Trophoblast cell (in vitro differentiated cells and primary cell): ENCODE results near the gene MAGEA9.

ENCODE experiments used
- DNase-seq, 2 donors: peaks; one replicate each; pipeline ENCODE4 v3.0.0-alpha.2; 2016
- H2AFZ ChIP-seq: 2 replicates; pipeline ENCODE4 v1.6.1; 2013; ENCODE audit warnings: low read length, moderate library complexity, mild to moderate bottlenecking; ENCODE audit not compliant: insufficient read depth, poor library complexity
- H2AK5ac ChIP-seq: 2 replicates; pipeline ENCODE4 v1.6.1; 2013; ENCODE audit warnings: mild to moderate bottlenecking, low read length
- H2BK120ac ChIP-seq: 2 replicates; pipeline ENCODE4 v1.6.1; 2013; ENCODE audit warnings: low read length, mild to moderate bottlenecking, moderate library complexity; ENCODE audit not compliant: insufficient read depth, poor library complexity
- H2BK12ac ChIP-seq: 2 replicates; pipeline ENCODE4 v1.6.1; 2013; ENCODE audit warnings: mild to moderate bottlenecking, low read length, moderate library complexity
- H2BK5ac ChIP-seq: 2 replicates; pipeline ENCODE4 v1.6.1; 2013; ENCODE audit warnings: low read length, low read depth, moderate library complexity, mild to moderate bottlenecking; ENCODE audit not compliant: poor library complexity
- H3K14ac ChIP-seq: 2 replicates; pipeline ENCODE4 v1.6.1; 2013; ENCODE audit warnings: mild to moderate bottlenecking, low read length
- H3K18ac ChIP-seq: 2 replicates; pipeline ENCODE4 v1.6.1; 2013; ENCODE audit warnings: mild to moderate bottlenecking, low read length
- H3K23ac ChIP-seq: 2 replicates; pipeline ENCODE4 v1.6.1; 2013; ENCODE audit warnings: low read length
- H3K27ac ChIP-seq: 2 replicates; pipeline ENCODE4 v1.5.1; 2013; ENCODE audit warnings: low read depth, mild to moderate bottlenecking, inconsistent platforms, low read length, moderate library complexity
- H3K27me3 ChIP-seq: 2 replicates; pipeline ENCODE4 v1.6.1; 2013; ENCODE audit warnings: inconsistent platforms, mild to moderate bottlenecking, low read length, moderate library complexity; ENCODE audit not compliant: insufficient read depth
- H3K36me3 ChIP-seq, 2 experiments: 1 replicate in 1 of 2; 2 replicates in 1 of 2; pipeline ENCODE4 v1.6.1; 2013; ENCODE audit warnings: low read length in 2 of 2, mild to moderate bottlenecking in 2 of 2, moderate library complexity in 1 of 2; ENCODE audit not compliant: insufficient read depth in 2 of 2, control insufficient read depth in 1 of 2
- H3K4ac ChIP-seq: 2 replicates; pipeline ENCODE4 v1.6.1; 2013; ENCODE audit warnings: low read depth, mild to moderate bottlenecking, low read length, moderate library complexity
- H3K4me1 ChIP-seq, 2 experiments: 1 replicate in 1 of 2; 2 replicates in 1 of 2; pipeline ENCODE4 v1.6.1; 2013; ENCODE audit warnings: low read length in 2 of 2, mild to moderate bottlenecking in 2 of 2, moderate library complexity in 1 of 2; ENCODE audit not compliant: insufficient read depth in 2 of 2, control insufficient read depth in 1 of 2
- H3K4me2 ChIP-seq: 2 replicates; pipeline ENCODE4 v1.6.1; 2013; ENCODE audit warnings: inconsistent platforms, mild to moderate bottlenecking, low read length, moderate library complexity
- H3K4me3 ChIP-seq: 2 replicates; pipeline ENCODE4 v1.5.1; 2013; ENCODE audit warnings: mild to moderate bottlenecking, low read depth, low read length, inconsistent platforms
- H3K79me1 ChIP-seq: one replicate; pipeline ENCODE4 v1.6.1; 2013; ENCODE audit warnings: low read length
- H3K79me2 ChIP-seq: 2 replicates; pipeline ENCODE4 v1.6.1; 2013; ENCODE audit warnings: low read length, mild to moderate bottlenecking; ENCODE audit not compliant: control insufficient read depth, insufficient read depth, poor library complexity
- H3K9ac ChIP-seq: 2 replicates; pipeline ENCODE4 v1.6.1; 2013; ENCODE audit warnings: mild to moderate bottlenecking, low read length
- H3K9me3 ChIP-seq: 2 replicates; pipeline ENCODE4 v1.6.1; 2013; ENCODE audit warnings: low read depth, mild to moderate bottlenecking, control low read depth, inconsistent platforms, low read length; ENCODE audit not compliant: insufficient read depth
- H4K12ac ChIP-seq: 2 replicates; pipeline ENCODE4 v1.6.1; 2013; ENCODE audit warnings: low read depth, mild to moderate bottlenecking, low read length, moderate library complexity
- H4K8ac ChIP-seq: 2 replicates; pipeline ENCODE4 v1.6.1; 2013; ENCODE audit warnings: low read depth, mild to moderate bottlenecking, low read length, moderate library complexity
- H4K91ac ChIP-seq: one replicate; pipeline ENCODE4 v1.6.1; 2013; ENCODE audit warnings: low read depth, mild to moderate bottlenecking, low read length, moderate library complexity
- WGBS: extraction: QIAGEN DNeasy Blood & Tissue Kit; methylation state at CpG from one replicate; pipeline ENCODE4 v1.1.7; 2013; ENCODE audit warnings: missing lambda C conversion rate; ENCODE audit not compliant: insufficient read length, insufficient coverage; ENCODE audit errors: extremely low coverage; 5-methylcytosine and 5-hydroxymethylcytosine counted together

Gene MAGEA9

DNA sequence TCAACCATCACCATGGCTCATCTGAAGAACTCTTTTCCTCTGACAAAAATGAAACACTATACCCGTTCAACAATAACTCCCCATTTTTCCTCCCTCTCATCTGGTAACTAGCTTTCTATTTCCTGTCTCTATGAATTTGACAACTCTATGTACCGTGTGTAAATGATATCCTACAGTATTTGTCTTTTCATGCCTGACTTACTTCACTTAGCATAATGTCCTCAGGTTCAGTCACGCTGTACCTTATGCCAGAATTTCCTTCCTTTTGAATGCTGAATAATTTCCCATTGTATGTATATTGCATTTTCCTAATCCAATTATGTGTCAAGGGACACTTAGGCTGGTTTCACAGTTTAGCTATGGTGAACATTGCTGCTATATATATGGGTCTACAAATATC is 18.2 kb downstream of the MAGEA9 start:
- Histone ChIP-seq H3K18ac (no peak overlapping the region), H3K4me2 (no peak overlapping the region), H3K79me1 (no peaks in the 10 kb centered on the region), H3K4me3 (no peak overlapping the region), H3K4me1 (no peaks in the 10 kb centered on the region), H2AK5ac (no peak overlapping the region), H3K9me3 (no peaks in the 10 kb centered on the region), H3K4ac (no peak overlapping the region), H2BK5ac (no peak overlapping the region), H2BK120ac (no peak overlapping the region), H4K91ac (no peak overlapping the region), H3K23ac (no peak overlapping the region), H3K79me2 (no peaks in the 10 kb centered on the region), H3K27ac (no peak overlapping the region), H4K8ac (no peak overlapping the region), H3K9ac (no peak overlapping the region), H2AFZ (no peak overlapping the region), H3K36me3 (no peaks in the 10 kb centered on the region), H4K12ac (no peak overlapping the region), H3K14ac (no peak overlapping the region), H2BK12ac (no peak overlapping the region), H3K27me3 (no peaks in the 10 kb centered on the region)
- no peak for DNase-seq
- no CpG with 5 or more reads among the region's 3 CpGs for WGBS

DNA sequence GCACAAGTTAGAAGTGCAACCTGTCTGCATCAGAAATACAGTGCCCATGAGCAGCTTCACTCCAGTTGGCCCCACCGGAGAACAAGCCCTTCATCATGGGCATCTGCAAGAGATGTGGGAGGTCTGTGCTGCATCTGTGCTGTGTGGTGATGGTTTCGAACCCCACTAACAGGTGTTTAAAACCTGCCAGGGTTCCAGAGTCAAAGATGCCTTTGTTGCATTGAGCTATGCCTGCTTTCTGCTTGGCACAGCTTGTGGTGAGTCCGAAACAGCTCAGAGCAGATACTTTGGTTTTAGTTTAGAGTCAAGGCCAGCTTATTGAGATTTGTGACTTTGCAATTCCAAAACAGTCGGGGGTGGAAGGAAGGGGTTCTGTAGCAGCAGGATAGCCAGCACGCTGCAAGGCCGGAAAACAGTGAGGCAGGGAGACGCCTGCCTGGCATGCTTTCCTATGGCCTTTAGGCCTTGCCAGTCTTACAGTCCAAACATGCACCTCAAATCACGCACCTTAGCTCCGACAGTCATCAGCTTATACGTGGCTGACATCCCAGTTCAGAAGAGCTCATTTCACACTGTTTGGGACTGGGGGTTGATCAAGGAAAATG is 21.8 kb downstream of the MAGEA9 start:
- H3K4ac ChIP-seq, result no peak overlapping the region
- no CpG with 5 or more reads among the region's 10 CpGs for WGBS
- H2BK5ac ChIP-seq, result no peak overlapping the region
- H3K18ac ChIP-seq, result no peak overlapping the region
- no peak overlapping the region for H3K4me3 ChIP-seq
- H3K14ac ChIP-seq, result no peak overlapping the region
- no peak overlapping the region for H3K4me2 ChIP-seq
- H4K91ac ChIP-seq, result no peak overlapping the region
- no peaks in the 10 kb centered on the region for H3K79me1 ChIP-seq
- H3K27ac ChIP-seq, result no peak overlapping the region
- H2BK12ac ChIP-seq, result no peak overlapping the region
- no peaks in the 10 kb centered on the region for H3K36me3 ChIP-seq
- H4K12ac ChIP-seq, result no peak overlapping the region
- no peak overlapping the region for H2AFZ ChIP-seq
- no peaks in the 10 kb centered on the region for H3K9me3 ChIP-seq
- no peak overlapping the region for H2BK120ac ChIP-seq
- H3K27me3 ChIP-seq, result no peaks in the 10 kb centered on the region
- H3K23ac ChIP-seq, result no peak overlapping the region
- no peaks in the 10 kb centered on the region for H3K4me1 ChIP-seq
- H3K79me2 ChIP-seq, result no peaks in the 10 kb centered on the region
- H3K9ac ChIP-seq, result no peak overlapping the region
- DNase-seq, result no peak
- H4K8ac ChIP-seq, result no peak overlapping the region
- H2AK5ac ChIP-seq, result no peak overlapping the region

DNA sequence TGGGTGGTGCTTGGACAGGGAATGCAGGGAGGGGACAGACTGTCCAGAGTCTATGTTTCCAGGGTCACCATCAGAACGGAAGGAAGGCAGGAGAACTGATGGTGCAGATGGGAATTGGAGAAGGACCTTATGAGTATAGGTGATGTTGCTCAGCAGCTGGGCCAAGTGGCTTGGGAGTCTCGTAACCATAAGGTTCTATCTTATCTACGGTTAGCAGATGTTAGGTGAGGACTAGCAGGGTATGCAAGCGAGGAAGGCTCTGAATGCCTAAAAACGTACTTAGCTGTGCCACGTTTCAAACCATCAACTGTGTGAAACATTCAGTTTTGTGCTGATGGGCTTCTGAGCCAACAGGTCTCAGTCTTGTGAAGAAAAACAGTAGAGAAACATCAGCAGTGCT is 22.4 kb downstream of the MAGEA9 start:
- no peak overlapping the region for H4K91ac ChIP-seq
- H3K4me1 ChIP-seq, result no peaks in the 10 kb centered on the region
- H3K9ac ChIP-seq, result no peak overlapping the region
- H4K12ac ChIP-seq, result no peak overlapping the region
- H3K79me2 ChIP-seq, result no peaks in the 10 kb centered on the region
- no peak overlapping the region for H2BK120ac ChIP-seq
- DNase-seq, result no peak
- no peaks in the 10 kb centered on the region for H3K27me3 ChIP-seq
- no peak overlapping the region for H3K4me3 ChIP-seq
- H3K18ac ChIP-seq, result no peak overlapping the region
- no peak overlapping the region for H2BK5ac ChIP-seq
- no peak overlapping the region for H2BK12ac ChIP-seq
- no peaks in the 10 kb centered on the region for H3K36me3 ChIP-seq
- no peaks in the 10 kb centered on the region for H3K9me3 ChIP-seq
- no peaks in the 10 kb centered on the region for H3K79me1 ChIP-seq
- H3K27ac ChIP-seq, result no peak overlapping the region
- H3K23ac ChIP-seq, result no peak overlapping the region
- no peak overlapping the region for H3K14ac ChIP-seq
- no peak overlapping the region for H2AK5ac ChIP-seq
- no peak overlapping the region for H4K8ac ChIP-seq
- H3K4me2 ChIP-seq, result no peak overlapping the region
- H2AFZ ChIP-seq, result no peak overlapping the region
- no peak overlapping the region for H3K4ac ChIP-seq
- no CpG with 5 or more reads among the region's 6 CpGs for WGBS

DNA sequence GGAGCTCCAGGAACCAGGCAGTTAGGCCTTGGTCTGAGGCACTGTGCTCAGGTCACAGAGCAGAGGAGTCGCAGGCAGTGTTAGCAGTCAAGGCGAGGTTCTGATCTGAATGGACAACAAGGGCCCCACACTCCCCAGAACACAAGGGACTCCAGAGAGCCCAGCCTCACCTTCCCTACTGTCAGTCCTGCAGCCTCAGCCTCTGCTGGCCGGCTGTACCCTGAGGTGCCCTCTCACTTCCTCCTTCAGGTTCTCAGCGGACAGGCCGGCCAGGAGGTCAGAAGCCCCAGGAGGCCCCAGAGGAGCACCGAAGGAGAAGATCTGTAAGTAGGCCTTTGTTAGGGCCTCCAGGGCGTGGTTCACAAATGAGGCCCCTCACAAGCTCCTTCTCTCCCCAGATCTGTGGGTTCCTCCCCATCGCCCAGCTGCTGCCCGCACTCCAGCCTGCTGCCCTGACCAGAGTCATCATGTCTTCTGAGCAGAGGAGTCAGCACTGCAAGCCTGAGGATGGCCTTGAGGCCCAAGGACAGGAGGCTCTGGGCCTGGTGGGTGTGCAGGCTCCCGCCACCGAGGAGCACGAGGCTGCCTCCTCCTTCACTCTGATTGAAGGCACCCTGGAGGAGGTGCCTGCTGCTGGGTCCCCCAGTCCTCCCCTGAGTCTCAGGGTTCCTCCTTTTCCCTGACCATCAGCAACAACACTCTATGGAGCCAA is 26.2 kb downstream of the MAGEA9 start:
- no peak overlapping the region for H3K14ac ChIP-seq
- DNase-seq, result no peak
- no peaks in the 10 kb centered on the region for H3K79me2 ChIP-seq
- H4K91ac ChIP-seq, result no peak overlapping the region
- H3K18ac ChIP-seq, result no peak overlapping the region
- no peak overlapping the region for H3K9ac ChIP-seq
- no peak overlapping the region for H2BK12ac ChIP-seq
- H2AFZ ChIP-seq, result no peak overlapping the region
- no peaks in the 10 kb centered on the region for H3K9me3 ChIP-seq
- no peaks in the 10 kb centered on the region for H3K36me3 ChIP-seq
- H3K27me3 ChIP-seq, result no peaks in the 10 kb centered on the region
- no peak overlapping the region for H4K12ac ChIP-seq
- H3K23ac ChIP-seq, result no peak overlapping the region
- no peak overlapping the region for H3K4ac ChIP-seq
- H3K4me3 ChIP-seq, result no peak overlapping the region
- H4K8ac ChIP-seq, result no peak overlapping the region
- H2AK5ac ChIP-seq, result no peak overlapping the region
- no peak overlapping the region for H3K27ac ChIP-seq
- H3K4me1 ChIP-seq, result no peaks in the 10 kb centered on the region
- no peak overlapping the region for H2BK120ac ChIP-seq
- no peak overlapping the region for H3K4me2 ChIP-seq
- H2BK5ac ChIP-seq, result no peak overlapping the region
- H3K79me1 ChIP-seq, result no peaks in the 10 kb centered on the region
- no CpG with 5 or more reads among the region's 12 CpGs for WGBS
